HG03575 (cell line): Measurements from ENCODE around the gene METTL16.
"Not testable (repeated sequence)": the region's sequence is repeated elsewhere in the genome, so short reads cannot be mapped to it uniquely, and the experiment has no call there.

Source experiments
- ATAC-seq: cut with Tn5 transposase; IDR thresholded peaks from one replicate; pipeline ENCODE4 v1.9.1; 2021; ENCODE audit not compliant: unreplicated experiment, insufficient number of reproducible peaks, low FRiP score; ENCODE audit errors: extremely low read depth

METTL16 gene

DNA sequence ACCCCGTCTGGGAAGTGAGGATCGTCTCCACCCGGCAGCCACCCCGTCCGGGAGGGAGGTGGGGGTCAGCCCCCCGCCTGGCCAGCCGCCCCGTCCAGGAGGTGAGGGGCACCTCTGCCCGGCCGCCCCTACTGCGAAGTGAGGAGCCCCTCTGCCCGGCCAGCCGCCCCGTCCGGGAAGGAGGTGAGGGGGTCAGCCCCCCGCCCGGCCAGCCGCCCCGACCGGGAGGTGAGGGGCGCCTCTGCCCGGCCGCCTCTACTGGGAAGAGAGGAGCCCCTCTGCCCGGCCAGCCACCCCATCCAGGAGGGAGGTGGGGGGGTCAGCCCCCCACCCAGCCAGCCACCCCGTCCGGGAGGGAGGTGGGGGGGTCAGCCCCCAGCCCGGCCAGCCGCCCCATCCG is 4.7 kb downstream of the METTL16 start:
- ATAC-seq = not testable (repeated sequence)

DNA sequence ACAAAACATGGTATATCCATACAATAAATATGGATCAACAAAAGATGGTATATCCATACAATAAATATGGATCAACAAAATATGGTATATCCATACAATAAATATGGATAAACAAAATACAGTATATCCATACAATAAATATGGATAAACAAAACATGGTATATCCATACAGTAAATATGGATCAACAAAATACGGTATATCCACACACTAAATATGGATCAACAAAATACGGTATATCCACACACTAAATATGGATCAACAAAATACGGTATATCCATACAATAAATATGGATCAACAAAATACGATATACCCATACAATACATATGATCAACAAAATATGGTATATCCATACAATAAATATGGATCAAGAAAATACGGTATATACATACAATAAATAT is 8.1 kb downstream of the METTL16 start:
- no peak for ATAC-seq

DNA sequence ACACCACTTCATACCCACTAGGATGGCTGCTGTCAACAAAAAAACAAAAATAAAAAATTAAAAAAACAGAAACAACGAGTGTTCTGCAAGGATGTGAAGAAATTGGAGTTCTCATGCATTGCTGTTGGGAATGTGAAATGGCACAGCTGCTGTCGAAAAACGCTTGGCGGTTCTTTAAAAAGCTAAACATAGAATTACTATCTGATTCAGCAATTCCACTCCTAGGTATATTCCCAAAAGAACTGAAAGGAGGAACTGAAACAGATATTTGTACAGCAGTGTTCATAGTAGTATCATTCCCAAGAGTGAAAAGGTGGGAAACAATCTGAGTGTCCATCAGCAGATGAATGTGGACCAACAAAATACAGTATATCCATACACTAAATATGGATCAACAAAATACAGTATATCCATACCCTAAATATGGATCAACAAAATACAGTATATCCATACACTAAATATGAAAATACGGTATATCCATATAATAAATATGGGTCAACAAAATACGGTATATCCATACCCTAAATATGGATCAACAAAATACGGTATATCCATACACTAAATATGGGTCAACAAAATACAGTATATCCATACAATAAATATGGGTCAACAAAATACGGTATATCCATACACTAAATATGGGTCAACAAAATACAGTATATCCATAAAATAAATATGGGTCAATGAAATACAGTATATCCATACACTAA is 8.7 kb downstream of the METTL16 start:
- ATAC-seq = no peak

DNA sequence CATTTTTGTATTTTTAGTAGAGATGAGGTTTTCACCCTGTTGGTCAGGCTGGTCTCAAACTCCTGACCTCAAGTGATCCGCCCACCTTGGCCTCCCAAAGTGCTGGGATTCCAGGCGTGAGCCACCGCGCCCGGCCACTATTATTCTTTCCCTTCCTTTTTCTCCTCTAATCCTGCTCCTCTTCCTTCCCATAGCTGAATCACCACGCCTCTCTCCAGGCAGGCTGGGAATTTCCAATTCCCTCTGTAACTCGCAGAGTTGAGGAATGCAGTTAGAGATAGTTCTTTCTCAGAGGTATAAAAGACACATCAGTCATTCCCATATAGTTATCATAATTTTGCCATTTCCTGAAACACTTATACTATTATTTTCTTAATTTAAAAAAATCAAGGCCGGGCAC is 11.2 kb downstream of the METTL16 start:
- ATAC-seq = no peak

DNA sequence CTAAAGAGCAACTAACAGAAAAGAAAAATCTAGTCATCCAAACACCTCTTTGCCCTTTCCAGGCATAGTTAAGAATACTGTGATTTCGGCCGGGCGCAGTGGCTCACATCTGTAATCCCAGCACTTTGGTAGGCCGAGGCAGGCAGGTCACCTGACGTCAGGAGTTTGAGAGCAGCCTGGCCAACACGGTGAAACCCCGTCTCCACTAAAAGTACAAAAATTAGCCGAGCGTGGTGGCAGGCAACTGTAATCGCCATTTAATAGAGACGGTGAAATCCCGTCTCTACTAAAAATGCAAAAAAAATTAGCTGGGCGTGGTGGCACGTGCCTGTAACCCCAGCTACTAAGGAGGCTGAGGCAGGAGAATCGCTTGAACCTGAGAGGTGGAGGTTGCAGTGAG is 22.4 kb downstream of the METTL16 start:
- ATAC-seq = not testable (repeated sequence)

DNA sequence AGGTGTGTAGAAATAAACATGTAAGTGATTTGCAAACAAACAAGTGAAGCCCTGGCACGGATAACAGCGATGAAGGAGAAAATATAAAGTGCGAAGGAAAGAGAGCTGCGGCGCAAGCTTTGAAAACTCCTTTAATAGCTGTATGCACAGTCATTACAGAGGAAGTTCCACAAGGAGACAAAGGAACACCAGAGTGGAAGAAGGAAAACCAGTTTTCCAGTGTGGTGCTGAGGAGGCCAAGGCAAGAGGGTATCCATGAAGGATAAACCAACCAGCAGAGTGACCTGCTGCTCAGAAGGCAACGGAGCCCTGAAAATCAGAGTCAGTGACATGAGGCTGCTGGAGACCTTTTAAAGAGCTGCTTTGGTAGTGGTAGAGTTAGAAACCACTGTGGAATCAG is 24.4 kb downstream of the METTL16 start:
- ATAC-seq = no peak

DNA sequence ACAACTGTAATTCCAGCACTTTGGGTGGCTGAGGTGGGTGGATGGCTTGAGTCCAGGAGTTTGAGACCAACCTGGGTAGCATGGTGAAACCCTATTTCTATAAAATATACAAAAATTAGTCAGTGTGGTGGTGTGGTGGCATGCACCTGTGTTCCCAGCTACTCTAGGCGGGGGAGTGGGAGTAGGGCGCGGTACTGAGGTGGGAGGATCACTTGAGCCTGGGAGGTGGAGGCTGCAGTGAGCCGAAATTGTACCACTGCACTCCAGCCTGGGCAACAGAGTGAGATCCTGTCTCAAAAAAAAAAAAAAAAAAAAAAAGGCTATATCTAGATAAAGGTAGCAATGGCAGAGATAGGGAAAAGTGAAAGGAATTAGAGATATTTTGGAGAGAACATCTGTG is 25.0 kb downstream of the METTL16 start:
- ATAC-seq = not testable (repeated sequence)

DNA sequence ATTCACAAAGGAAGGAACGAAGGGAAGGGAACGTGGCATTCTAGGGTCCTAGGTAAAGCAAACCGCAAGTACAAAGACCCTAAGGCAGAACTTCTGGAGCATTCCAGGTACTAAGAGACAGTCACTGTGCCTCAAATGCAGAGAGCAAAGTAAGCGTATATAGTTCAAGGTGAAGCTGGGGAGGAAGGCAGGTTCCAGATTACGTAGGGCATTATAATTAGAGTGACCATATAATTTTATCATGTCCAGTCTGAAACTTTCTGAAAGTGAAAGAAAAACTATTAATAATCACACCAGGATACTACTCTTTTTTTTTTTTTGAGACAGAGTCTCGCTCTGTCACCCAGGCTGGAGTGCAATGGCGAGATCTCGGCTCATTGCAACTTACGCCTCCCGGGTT is 25.7 kb downstream of the METTL16 start:
- ATAC-seq = no peak

DNA sequence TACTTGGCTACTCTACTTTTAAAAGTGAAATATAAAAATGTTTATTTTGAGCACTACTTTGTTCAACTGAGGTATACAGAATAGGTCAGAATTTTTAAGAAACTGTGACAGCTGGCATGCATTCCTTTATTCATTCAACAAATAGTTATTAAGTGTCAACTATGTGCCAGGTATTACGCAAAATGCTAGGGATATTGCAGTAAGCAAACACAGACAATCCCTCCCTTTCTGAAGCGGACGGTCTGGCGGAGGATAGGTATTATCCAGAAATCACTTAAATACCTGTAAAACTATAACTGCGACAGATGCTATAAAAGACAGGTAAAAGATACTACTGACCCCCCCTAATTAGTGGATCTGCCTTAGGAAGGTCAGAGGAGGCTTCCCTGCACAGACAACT is 26.1 kb downstream of the METTL16 start:
- no peak for ATAC-seq

DNA sequence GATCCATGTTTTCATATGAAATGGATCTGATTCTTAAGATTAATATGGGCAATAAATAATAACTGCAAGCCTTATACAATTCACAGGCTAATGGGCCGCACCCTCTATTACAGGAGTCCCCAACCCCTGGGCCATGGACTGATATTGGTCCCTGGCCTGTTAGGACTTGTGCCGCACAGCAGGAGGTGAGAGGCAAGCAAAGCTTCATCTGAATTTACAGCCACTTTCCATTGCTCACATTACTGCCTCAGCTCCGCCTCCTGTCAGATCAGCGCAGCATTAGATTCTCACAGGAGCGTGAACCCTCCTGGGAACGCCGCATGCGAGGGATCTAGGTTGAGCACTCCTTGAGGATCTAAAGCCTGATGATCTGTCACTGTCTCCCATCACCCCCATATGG is 26.8 kb downstream of the METTL16 start:
- ATAC-seq = no peak

DNA sequence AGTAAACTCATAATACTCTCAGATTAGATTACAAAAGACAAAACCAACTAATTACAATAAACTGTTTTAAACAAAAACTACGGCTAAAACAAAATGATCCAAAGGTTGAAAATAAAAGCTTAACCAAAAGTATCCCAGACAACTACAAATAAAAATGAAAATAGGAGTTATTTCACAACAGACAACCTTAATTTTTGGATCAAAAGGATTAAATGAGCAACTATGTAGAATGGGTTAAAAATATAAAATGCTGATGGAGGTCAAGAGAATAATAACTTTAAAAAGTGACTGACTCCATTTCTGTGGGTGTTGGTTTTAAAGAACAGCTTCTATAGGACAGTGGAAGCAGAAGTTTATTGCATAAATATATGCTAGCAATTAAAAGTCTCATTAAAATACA is 28.6 kb downstream of the METTL16 start:
- ATAC-seq = no peak

DNA sequence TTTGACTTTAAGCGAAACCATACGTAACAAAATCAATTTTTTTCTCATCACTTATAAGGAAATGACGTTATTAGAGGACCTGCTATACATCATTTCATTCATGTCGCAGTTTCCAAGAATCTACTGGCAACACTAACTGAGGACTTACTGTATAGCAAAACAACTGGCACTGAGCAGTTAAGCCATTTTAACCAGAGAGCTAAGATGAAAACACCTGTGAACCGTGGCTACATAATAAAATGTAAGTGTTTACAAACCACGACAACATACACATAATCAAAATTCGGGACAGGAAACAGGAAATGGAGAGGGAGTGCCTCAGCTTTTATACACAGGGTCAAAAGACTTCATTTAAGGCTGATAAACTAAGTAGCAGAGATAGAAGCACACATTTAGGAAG is 29.5 kb downstream of the METTL16 start:
- no peak for ATAC-seq

DNA sequence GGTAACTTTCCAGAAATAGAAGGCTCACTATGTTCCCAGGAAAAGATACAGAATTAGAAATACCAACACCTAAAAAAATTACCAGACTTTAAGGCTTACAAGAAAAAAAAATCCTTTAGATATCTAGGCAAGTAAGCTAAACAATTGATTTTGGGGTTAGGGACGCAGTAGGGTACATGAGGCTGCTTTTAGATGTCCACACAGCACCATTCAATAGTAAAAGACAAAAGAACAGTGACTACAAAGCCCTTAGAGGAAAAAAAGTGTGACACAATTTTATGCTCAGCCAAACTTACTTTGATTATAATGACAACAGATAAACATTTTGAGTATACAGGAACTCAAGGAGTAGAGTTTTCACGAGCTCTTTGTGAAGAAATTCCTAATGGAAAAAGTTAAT is 29.9 kb downstream of the METTL16 start:
- ATAC-seq = no peak

DNA sequence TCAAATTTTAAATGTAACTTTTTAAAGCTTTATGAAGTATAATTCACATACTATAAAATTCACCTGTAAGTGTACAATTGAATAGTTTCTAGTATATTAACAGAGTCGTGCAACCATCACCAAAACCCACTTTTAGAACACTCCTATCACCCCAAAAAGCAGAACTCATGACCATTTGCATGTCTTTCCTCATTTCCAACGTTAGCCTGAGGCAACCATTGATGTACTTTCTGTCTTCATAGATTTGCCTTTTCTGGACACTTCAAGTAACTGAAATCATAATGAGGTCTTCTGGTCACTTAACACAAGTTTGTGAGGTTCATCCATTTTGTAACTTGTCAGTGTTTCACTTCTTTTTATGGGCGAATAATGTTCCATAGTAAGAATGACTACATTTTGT is 33.2 kb downstream of the METTL16 start:
- no peak for ATAC-seq

DNA sequence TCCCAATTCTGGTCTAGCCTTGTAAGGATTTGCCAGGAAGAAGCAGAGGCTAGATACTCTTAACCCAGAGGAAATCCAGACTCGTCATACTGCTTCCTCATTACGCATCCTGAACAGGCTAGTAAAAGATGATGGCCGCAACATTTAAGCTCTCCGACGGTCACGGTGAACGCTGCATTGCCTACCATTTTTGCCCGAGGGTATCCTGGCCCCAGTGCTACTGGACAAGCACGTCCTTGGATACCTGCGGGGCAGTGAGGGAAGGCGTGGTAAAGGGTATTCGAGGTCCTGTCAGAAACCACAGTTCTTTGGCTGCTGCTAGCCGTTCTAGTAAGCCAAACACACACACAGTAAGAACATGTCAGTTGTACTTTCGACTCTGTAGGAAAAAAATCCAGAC is 36.6 kb downstream of the METTL16 start:
- ATAC-seq = no peak

DNA sequence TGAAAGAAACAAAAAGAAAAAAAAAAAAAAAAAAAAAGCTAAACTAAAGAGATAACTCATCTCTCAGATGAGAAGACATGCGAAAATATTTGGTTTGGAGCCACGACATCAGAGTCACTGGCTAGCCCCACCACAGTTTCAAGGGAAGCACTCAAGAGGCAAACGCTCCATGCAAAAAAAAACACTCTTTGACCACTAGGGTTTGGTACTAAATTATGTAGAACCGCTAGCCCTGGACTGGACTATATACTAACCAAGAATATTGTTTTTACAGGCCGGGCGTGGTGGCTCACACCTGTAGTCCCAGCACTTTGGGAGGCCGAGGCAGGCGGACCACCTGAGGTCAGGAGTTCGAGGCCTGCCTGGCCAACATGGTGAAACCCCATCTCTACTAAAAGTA is 37.3 kb downstream of the METTL16 start:
- ATAC-seq = no peak

DNA sequence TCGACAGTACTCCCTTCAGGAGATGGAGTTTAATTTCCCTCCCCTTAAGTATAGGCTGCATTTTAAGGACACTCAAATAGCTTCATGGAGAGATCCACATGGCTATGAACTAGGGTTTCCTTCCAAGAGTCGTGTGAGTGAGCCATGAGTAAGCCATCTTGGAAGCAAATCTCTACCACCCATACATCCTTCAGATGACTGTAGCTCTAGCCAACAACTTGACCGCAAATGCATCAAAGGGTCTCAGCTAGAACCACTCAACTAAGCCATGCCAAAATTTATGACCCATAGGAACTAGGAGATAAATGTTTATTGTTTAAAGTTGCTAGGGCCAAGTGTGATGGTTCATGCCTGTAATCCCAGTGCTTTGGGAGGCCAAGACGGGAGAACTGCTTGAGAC is 43.4 kb downstream of the METTL16 start:
- ATAC-seq = no peak

DNA sequence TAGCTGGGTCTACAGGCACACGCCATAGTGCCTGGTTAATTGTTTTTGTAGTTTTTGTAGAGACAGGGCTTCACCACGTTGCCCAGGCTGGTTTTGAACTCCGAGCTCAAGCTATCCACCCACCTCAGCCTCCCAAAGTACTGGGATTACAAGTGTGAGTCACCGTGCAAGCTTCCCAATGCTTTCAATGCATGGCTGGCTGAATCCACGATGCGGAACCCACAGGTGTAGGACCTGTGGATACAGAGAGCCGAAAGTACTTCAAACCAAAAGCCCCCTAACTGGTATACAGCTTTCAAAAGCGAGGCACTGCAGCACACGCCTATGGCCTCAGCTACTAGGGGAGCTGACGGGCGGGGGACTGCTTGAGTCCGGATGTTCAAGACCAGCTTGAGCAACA is 44.8 kb downstream of the METTL16 start:
- ATAC-seq = no peak

DNA sequence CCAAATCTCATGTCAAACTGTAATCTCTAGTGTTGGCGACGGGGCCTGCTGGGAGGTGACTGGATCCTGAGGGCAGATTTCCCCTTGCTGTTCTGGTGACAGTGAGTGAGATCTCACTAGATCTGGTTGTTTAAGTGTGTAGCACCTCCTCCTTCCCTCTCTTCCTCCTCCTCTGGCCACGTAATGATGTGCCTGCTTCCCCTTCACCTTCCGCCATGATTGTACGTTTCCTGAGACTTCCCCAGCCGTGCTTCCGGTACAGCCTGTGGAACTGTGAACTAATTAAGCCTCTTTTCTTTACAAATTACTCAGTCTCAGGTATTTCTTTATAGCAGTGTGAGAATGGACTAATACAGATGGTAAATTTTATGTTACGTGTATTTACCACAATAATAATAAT is 49.2 kb downstream of the METTL16 start:
- ATAC-seq = no peak

DNA sequence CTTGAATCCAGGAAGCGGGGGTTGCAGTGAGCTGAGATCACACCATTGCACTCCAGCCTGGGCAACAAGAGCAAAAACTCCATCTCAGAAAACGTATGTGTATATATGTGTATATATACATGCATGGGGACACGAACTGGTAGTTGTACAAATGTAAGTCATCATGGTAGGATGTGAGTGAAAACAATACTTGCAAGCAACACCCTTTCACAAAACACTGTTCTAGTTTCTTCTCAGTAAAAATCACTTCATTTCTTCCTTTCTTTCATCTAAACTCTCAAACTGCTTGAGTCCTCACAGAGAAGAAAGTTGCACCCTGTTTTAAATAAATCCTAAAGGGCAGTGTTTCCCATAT is 51.8 kb downstream of the METTL16 start:
- ATAC-seq = no peak

DNA sequence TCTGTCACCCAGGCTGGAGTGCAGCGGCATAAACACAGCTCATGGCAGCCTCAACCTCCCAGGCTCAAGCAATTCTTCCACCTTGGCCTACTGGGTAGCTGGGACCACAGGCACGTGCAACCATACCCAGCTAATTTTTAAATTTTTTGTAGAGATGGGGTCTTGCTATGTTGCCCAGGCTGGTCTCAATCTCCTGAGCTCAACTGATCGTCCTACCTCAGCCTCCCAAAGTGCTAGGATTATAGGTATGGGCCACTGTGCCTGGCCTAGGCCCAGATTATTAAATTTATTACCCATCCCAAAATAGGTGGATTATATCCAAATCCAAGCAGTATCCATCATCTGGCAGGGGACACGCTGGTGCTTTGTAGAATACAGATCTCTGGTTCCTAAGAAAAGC is 53.8 kb downstream of the METTL16 start:
- no peak for ATAC-seq
